SW 1271 (cell line): ENCODE data around the gene SLCO4A1.
"Not testable (repeated sequence)": the region's sequence is repeated elsewhere in the genome, so short reads cannot be mapped to it uniquely, and the experiment has no call there.

Experiments used
- DNase-seq, 2 experiments: peaks; one replicate each; lab custom pipeline; 2025; lab: John Stamatoyannopoulos, UW

SLCO4A1 gene

DNA sequence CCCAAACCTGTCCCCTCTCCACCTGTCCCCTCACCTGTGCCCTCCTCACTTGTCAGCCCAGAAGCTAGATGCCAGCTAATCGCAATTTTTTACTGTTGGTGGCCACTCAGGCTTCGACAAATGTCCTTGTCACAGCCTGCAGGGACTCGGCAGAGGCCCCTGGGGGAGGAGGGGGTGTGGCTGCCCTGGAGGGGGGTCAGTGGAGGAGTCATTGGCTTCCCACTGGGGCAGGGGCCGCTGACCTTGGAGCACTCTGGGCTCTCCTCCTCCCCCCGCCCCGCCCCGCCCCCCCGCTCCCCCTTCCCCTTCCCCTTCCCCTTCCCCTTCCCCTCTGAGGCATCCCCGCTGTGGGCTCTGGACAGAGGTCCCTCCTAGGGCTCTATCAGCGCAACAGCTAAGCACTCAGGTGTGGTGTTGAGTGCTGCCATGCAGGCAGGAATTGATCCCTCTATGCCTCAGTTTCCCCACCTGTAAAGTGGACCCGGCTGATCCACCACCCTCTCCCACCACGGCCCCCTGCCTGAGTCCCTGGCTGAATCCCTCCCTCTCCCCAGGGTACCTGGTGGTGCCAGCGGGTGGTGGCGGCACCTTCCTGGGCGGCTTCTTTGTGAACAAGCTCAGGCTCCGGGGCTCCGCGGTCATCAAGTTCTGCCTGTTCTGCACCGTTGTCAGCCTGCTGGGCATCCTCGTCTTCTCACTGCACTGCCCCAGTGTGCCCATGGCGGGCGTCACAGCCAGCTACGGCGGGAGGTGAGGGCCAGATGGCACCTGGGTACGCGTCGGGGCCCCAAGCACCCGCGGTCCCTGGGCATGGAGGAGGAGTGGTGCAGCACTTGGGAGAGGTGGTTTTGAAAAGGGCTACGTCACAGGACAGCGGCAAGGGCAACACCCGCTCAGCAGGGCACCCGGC lies 23.8 kb downstream of the SLCO4A1 start:
- DNase-seq: no peak

GRCh38 chr20:62666736-62667529 lies 24.6 kb downstream of the SLCO4A1 start:
- no peak for DNase-seq

DNA sequence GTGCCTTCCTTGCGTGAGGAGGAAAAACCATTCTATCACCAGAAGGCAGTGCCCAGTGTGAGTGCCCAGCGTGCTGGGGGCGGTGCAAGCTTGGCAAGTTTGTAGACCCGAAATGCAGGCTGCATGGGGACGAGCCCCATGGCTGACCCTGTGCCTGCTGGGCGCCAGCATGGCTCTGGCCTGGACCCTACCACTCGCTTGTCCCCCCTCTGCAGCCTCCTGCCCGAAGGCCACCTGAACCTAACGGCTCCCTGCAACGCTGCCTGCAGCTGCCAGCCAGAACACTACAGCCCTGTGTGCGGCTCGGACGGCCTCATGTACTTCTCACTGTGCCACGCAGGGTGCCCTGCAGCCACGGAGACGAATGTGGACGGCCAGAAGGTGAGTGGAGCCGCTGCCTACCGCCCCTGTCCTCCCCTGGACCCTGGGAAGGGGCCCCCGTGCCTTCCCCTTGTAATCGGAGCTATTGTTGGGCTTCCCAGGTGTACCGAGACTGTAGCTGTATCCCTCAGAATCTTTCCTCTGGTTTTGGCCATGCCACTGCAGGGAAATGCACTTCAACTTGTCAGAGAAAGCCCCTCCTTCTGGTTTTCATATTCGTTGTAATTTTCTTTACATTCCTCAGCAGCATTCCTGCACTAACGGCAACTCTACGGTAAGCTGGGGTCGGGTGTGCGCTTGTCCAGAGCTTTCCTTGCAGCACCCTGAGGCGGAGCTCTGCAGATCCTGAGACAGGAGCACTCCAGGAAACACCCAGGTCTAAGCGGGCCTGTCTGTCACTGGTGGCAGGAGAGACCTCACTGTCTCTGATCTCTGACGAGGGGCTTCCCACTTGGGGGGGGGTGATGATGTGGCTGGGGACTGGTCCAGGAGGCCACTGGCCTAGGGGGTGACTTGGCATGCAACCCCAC lies 25.5 kb downstream of the SLCO4A1 start:
- DNase-seq: no peak

DNA sequence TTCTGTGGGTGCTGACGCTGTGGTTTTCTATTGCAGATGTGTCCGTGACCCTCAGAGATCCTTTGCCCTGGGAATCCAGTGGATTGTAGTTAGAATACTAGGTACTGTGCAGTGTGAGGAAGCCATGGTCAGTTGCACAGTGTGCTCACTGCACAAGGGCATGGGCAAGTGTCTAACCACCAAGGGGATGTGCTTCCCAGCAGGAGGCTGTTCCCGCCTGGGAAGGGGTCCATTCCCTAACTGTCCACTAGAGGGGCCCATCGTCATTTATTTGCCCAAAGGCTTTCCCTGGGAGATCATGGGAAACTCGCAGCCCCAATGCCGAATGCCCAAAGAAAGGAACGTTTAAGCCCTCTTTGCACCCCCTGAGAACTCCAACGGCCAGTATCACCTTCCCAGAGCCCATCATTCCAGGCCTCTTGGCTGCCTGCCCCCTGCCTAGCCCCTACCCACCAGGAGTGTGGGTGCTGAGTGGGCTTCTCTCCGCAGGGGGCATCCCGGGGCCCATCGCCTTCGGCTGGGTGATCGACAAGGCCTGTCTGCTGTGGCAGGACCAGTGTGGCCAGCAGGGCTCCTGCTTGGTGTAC lies 26.2 kb downstream of the SLCO4A1 start:
- DNase-seq: peak; percentile 39 to 77

DNA sequence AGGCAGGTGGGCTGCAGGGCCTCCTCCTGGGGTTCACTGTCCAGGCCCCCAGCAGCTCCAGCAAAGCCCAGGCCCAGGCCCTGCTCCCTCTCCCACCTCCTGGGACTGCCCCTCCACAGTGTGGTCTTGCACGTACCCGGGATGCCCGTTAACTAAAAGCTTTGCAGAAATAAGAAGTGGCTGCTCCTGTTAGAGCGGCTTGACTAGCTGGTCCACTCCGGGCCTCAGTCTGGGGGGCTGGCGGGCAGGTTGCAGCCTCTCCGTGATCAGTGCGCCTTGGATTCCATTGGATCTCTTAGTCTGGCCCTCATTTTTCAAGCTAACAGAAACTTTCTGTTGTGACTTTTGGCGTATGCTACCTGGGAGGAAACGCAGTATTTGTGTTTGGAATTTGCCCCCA lies 26.9 kb downstream of the SLCO4A1 start:
- no peak for DNase-seq

DNA sequence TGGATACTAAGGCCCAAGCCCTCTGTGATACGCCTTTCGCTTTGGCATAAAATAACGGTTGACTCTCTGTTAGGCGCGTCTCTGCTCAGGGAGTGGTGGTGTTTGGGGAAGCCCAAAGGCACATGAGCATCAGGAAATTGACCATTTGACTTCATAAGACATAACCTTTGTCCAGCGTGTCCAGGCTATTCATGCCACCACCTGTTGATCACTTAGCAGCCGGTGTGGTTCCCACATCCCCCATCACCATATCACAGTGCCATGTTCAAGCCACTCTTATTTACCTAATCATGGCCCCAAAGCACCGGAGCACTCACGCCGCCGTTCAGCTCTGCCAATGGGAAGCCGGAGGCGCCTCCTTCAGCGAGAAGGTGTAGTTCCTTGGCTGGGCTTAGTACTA lies 27.9 kb downstream of the SLCO4A1 start:
- no peak for DNase-seq

GRCh38 chr20:62670998-62671397 lies 28.7 kb downstream of the SLCO4A1 start:
- no peak for DNase-seq

DNA sequence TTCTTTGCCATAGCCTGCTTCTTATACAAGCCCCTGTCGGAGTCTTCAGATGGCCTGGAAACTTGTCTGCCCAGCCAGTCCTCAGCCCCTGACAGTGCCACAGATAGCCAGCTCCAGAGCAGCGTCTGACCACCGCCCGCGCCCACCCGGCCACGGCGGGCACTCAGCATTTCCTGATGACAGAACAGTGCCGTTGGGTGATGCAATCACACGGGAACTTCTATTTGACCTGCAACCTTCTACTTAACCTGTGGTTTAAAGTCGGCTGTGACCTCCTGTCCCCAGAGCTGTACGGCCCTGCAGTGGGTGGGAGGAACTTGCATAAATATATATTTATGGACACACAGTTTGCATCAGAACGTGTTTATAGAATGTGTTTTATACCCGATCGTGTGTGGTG lies 29.5 kb downstream of the SLCO4A1 start:
- DNase-seq: no peak

DNA sequence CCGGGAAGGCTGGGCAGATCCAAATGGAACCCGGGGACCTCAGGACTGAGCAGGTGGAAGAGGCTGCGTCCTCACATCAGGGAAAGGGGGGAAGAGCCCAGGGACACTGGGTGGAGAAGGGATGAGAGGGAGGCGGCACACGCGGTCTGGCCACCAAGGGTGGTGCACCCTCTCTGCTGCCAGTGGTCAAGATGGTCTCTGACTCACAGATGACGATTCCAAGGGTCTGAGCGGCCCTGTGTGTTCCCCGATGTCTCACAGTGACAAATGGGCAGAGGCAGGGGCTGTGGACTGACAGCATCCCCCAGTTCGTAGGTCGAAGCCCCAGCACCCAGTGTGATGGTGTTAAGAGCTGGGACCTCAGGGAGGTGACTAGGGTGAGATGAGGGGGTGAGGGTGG lies 32.1 kb downstream of the SLCO4A1 start:
- no peak for DNase-seq

DNA sequence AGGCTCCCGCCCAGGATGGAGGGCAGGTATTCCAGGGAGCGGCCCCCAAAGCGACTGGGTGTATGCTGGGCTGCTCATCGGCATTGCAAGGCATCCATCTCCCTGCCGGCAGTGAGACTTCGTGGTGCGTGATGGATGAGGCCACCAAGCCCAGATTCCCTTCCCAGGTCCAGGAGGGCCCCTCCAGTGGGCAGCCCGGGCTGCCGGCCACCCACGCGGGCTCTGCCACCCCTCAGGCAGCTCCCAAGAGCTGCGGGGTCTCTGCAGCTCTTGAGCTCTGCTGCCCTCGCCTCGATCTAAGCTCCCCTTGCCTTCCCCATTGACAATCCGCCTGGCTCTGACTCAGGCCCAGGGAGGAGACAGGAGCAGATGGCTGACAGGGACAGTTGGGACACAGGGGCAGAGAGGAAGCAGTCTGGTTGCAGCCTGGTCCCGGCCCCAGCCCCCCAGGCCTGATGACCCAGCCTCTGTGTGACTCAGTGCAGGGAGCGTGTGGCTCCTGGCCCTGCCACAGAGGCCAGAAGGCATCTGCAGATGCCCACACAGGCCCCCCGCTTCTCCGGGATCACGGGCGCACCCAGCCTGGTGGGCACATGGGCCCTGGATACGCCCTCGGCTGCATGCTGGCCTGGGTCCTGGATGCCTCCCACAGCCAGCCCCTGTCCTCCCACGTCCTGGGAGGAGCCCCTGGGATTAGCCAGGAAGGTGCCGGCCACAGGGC lies 33.0 kb downstream of the SLCO4A1 start:
- DNase-seq: no peak

DNA sequence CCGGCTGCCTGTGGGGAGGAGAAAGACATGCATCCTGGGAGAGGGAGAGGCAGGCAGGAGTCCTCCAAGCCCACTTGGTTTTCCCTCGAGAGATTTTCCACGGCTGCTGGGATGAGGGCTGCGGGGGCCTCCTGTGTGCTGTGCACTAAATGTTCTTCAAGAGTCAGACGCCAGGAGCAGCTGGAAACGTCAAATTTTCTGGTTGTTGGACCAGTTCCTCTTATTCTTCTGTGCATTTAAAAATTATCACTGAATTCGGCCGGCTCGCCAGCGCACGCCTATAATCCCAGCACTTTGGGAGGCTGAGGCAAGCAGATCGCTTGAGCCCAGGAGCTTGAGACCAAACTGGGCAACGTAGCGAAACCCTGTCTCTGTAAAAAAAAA lies 33.6 kb downstream of the SLCO4A1 start:
- DNase-seq: no peak

- no peak for DNase-seq
Measured at GRCh38 chr20:62676976-62677375, 34.7 kb downstream of the SLCO4A1 start.

DNA sequence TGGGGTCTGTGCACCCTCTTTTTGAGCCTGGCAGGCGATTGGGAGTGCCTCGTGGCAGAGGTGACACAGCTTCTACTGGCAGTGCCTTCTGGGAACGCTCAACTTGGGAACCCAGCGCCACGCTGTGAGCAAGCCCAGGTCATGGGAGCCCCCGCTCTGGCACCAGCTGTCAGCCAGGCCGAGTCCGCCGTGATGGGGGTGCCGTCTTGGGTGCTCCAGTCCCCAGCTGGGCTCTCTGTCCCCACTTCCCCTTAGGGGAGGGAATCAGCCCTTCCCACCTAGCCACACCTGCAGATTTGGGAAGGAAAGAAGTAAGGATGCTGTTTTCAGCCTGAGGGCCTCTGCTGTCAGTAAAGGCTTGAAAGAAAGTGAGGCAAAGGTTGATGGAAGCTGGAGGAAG lies 35.4 kb downstream of the SLCO4A1 start:
- DNase-seq: no peak

DNA sequence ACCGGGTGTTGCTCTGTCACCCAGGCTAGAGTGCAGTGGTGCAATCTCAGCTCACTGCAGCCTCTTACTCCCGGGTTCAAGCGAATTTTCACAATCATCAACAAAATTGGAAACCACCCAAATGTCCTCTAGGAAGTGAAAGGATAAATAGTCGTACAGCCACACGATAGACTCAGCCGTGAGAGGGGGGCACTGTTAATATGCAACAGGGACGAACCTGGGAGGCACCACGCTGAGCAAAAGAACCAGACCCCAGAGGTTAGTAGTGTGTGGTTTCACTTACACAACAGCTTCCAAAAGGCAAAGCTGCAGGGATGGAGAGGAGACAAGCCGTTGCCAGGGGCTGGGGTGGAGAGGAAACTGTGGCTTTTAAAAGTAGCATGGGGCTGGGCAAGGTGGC lies 36.2 kb downstream of the SLCO4A1 start:
- no peak for DNase-seq

DNA sequence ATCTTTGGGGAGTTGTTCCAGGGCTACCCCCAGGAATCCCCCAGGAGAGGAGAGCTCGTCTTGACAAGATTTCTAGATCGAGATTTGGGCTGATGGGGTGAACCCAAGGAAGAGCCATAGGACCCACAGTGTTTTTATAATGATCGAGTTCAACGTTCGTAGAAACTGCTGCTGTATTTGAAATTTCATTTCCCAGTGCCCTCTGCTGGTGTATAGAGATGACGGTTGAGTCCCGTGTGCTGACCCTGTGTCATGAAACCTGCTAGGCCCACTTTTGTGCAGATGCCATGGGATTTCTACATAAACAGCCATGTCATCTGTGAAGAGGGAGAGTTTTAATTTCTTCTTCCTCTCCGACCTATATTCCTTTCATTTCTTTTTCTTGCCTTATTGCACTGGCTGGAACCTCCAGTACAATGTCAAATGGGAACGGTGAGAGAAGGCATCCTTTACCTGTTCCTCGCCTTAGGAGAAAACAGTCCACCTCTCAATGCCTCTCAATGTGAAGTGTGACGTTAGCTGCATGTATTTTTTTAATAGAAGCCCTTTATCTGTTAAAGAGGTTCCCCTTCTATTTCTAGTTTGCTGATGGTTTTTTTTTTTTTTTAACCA lies 37.8 kb downstream of the SLCO4A1 start:
- no peak for DNase-seq

DNA sequence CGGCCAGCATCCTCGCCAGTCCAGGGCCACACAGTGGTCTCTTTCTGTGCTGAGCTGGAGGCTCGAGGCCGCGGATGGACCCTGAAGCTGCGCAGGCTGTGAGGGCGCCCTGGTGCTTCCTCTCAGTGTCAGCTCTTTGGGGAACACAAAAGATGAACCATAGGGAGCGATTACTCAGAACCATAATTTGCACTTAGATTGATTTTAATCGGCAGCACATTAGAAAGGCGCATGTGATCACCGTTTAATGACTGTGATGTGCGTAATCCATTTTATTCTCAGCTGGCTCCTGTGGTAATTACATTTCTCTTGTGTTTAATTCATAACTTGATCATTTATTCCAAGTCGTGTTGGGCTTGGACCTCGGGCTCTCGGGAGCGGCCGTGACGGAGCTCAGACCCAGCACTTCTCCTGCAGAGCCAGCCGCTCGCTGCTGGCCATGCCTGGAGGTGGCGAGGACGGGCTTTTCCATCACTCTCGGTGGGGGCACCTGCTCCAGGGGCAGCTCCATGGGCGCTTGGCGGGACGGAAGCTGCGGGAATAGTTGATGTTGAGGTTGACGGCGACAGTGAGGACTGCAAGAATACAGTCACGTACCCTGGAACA lies 40.7 kb downstream of the SLCO4A1 start:
- DNase-seq: no peak

DNA sequence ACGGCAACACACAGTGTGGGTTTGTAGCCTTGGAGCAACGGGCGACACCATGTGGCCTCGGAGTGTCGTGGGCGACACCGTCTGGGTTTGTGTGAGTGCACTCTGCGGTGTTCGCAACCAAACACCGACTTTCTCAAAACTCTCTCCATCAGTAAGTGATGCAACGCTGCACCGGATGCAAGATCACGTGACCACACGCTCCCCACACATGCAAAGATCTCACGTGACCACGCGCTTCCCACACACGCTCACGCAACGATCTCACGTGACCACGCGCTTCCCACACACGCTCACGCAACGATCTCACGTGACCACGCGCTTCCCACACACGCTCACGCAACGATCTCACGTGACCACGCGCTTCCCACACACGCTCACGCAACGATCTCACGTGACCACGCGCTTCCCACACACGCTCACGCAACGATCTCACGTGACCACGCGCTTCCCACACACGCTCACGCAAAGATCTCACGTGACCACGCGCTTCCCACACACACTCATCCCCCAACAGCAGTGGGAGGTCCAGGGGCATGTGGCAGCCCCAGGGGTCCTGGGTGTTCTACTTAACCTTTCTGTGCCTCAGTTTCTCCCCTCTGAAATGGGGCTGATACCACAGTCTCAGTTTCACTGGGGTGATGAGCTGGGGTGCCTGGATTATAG lies 41.5 kb downstream of the SLCO4A1 start:
- DNase-seq: not testable (repeated sequence)

- no peak for DNase-seq
Measured at GRCh38 chr20:62684981-62685380, 42.7 kb downstream of the SLCO4A1 start.

GRCh38 chr20:62685781-62686555 lies 43.7 kb downstream of the SLCO4A1 start:
- no peak for DNase-seq
